Activated T-helper 1 cell treated with anti-CD3 and anti-CD28 coated beads, Interleukin-12 subunit alpha, Interleukin-12 subunit beta, Interleukin-2, Interleukin-4 antibody, amounts not matched to agents 30 ng/mL and 10 ng/mL and 1 ng/mL, durations not matched to agents 14 hours and 24 hours and 36 hours (primary cell): ENCODE results near the gene RUNX2. TPM values are rescaled to one million over a fixed set of nuclear protein-coding genes. Genes with fewer than 3 reads are reported as not detected.

Experiments
- DNase-seq: peaks from one replicate; pipeline ENCODE4 v3.0.0; 2021; ENCODE audit warnings: low spot score
- H3K27ac Mint-ChIP-seq: one replicate; pipeline ENCODE4 v1.8.0; 2021; ENCODE audit warnings: mild to moderate bottlenecking, mixed read lengths
- H3K27me3 Mint-ChIP-seq: one replicate; pipeline ENCODE4 v1.8.0; 2022; ENCODE audit warnings: mild to moderate bottlenecking, moderate library complexity, mixed read lengths; ENCODE audit not compliant: insufficient read depth
- H3K36me3 Mint-ChIP-seq: one replicate; pipeline ENCODE4 v1.8.0; 2021; ENCODE audit warnings: low read depth, mixed read lengths
- H3K4me1 Mint-ChIP-seq: one replicate; pipeline ENCODE4 v1.8.0; 2021; ENCODE audit warnings: low read depth, mixed read lengths
- H3K4me3 Mint-ChIP-seq: one replicate; pipeline ENCODE4 v1.8.0; 2021; ENCODE audit warnings: mild to moderate bottlenecking, moderate library complexity, mixed read lengths
- H3K9me3 Mint-ChIP-seq: one replicate; pipeline ENCODE4 v1.8.0; 2021; ENCODE audit warnings: mixed read lengths
- intact Hi-C: fragments of 100-400 bp; cut with micrococcal nuclease; formaldehyde crosslinking; loops from one replicate; pipeline ENCODE4 v1.15.1; 2024
- total RNA-seq: library from RNA; stranded (reverse); gene quantifications from 2 replicates; pipeline ENCODE4 v1.2.3, GENCODE V29; 2022

RUNX2 gene
- total RNA-seq, 1 donor from 2014 or later, result 12.7 TPM

DNA sequence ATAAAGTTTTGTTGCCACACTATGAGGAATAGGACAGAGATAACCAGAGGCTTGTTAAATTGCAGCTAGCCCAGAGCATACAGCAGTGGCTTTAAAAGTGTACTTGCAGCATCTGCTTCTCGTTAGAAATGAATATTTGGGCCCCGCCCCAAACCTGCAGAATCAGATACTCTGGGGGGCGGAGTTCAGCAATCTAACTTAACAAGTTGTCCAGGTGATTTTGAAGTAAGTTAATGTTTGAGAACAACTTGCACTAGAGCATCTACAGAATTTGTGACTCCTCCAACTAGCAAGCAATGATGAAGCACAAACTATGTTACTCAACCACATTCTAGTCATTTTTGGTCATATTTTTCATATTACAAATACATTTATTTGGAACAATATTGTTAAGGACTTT, 60.2 kb downstream of the RUNX2 start:
- peaks cover 26% of the 10 kb centered on the region for H3K9me3 Mint-ChIP-seq

GRCh38 chr6:45394586-45395095, 66.5 kb downstream of the RUNX2 start:
- intact Hi-C loops, result no loop called here
- peaks cover 5% of the 10 kb centered on the region for H3K4me1 Mint-ChIP-seq
- no peak overlapping the region for H3K27ac Mint-ChIP-seq
- no peak overlapping the region for H3K4me3 Mint-ChIP-seq
- DNase-seq, result no peak
- H3K36me3 Mint-ChIP-seq, result peaks cover 4% of the 10 kb centered on the region
- no peaks in the 10 kb centered on the region for H3K27me3 Mint-ChIP-seq
- H3K9me3 Mint-ChIP-seq, result peaks cover 23% of the 10 kb centered on the region

More for the DNA sequence above, 60.2 kb downstream of the RUNX2 start:
- H3K27ac Mint-ChIP-seq, result no peak overlapping the region
- H3K4me3 Mint-ChIP-seq, result no peak overlapping the region
- peaks cover 2% of the 10 kb centered on the region for H3K27me3 Mint-ChIP-seq
- peaks cover 1% of the 10 kb centered on the region for H3K36me3 Mint-ChIP-seq
- no peaks in the 10 kb centered on the region for H3K4me1 Mint-ChIP-seq
- intact Hi-C loops, result no loop called here
- DNase-seq, result no peak

DNA sequence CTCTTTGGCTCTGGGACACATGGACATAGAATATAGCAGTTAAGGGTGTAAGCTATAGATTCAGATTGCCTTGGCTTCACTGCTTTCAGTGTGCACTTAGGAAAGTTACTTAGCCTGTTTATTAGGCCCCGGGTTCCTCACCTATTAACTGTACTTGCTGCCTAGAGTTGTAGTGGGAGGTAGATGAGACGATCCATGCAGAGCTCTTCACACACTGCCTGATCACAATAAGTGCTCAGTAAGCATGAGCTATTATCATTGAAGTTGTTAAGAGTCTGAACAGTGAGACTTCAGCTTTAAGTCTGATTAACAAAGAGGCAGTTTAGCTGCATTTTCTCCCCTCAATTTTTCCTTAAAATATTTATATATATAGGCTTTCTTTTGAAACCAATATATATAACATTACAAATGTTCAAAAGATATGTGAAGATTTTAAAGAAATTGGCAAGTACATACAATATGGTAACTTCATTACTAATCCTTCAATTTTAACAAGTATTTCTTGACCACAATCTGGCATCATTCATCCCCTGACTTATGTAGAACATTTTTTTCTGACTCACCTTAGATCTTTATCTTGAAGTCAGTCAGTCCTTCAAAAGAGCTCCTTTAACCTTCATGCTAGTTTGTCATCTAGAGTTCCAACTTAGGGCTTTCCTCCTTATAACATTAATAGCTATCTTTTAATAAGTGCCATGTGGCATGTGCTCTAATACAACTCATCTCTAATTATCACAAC, 70.1 kb downstream of the RUNX2 start:
- Mint-ChIP-seq H3K9me3 (peaks cover 3% of the 10 kb centered on the region), H3K27me3 (peaks cover 10% of the 10 kb centered on the region), H3K36me3 (peaks cover 2% of the 10 kb centered on the region), H3K4me3 (no peak overlapping the region), H3K27ac (no peak overlapping the region), H3K4me1 (peaks cover 5% of the 10 kb centered on the region)
- DNase-seq, result no peak
- intact Hi-C loops, result loop anchor here (1.0 kb wide), 1 partner anchor 20 kb away; no protein-coding TSS in a partner anchor

DNA sequence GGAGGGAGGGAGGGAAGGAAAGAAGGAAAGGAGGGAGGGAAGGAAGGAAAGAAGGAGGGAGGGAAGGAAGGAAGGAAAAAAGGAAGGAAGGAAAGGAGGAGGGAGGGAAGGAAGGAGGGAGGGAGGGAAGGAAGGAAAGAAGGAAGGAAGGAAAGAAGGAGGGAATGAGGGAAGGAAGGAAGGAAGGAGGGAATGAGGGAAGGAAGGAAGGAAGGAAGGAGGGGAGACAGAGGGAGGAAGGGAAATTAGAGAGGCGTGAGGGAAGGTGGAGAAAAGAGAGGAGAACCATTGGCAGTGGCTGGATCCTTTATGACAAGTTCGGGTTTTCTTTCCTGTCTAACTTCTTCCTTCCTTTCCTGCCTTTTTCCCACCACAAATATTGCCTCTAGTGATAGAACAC, 71.9 kb downstream of the RUNX2 start:
- no peak for DNase-seq
- Mint-ChIP-seq H3K27me3 (peaks cover 10% of the 10 kb centered on the region), H3K9me3 (no peaks in the 10 kb centered on the region), H3K4me1 (peaks cover 5% of the 10 kb centered on the region), H3K36me3 (no peaks in the 10 kb centered on the region), H3K4me3 (no peak overlapping the region), H3K27ac (no peak overlapping the region)
- intact Hi-C loops, result no loop called here

- peaks cover 27% of the 10 kb centered on the region for H3K4me1 Mint-ChIP-seq
- H3K27ac Mint-ChIP-seq, result no peak overlapping the region
- H3K9me3 Mint-ChIP-seq, result no peaks in the 10 kb centered on the region
- H3K27me3 Mint-ChIP-seq, result peaks cover 11% of the 10 kb centered on the region
- no peak overlapping the region for H3K4me3 Mint-ChIP-seq
- no peak for DNase-seq
- H3K36me3 Mint-ChIP-seq, result no peaks in the 10 kb centered on the region
- intact Hi-C loops, result no loop called here
Measured at GRCh38 chr6:45411959-45412358, 83.8 kb downstream of the RUNX2 start.

DNA sequence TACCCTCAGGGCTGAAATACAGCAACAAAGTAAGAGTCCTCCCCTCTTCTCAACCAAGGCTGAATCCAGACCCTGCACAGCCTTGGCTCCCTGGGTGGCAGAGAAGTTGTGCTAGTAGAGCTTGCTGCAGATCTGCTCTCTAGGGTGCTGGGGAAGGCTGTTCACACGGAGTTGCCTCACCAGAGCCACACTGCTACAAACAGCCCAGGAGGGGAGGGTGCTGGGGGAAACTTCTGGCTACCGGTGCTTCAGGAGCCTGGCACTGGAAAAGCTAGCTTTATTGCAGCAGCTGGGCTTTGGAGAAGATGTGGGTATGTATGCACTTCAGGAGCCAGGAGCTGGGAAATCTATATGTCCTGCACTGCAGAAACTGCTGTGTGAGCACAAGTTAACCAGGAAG, 87.2 kb downstream of the RUNX2 start:
- no peaks in the 10 kb centered on the region for H3K9me3 Mint-ChIP-seq
- H3K4me1 Mint-ChIP-seq, result peaks cover 40% of the 10 kb centered on the region
- intact Hi-C loops, result loop anchor here (5.0 kb wide), 2 partner anchors 483 to 938 kb away; no protein-coding TSS in a partner anchor
- H3K27me3 Mint-ChIP-seq, result peaks cover 11% of the 10 kb centered on the region
- peak overlapping the region; percentile 35 for H3K4me3 Mint-ChIP-seq
- DNase-seq, result no peak
- no peaks in the 10 kb centered on the region for H3K36me3 Mint-ChIP-seq
- no peak overlapping the region for H3K27ac Mint-ChIP-seq

DNA sequence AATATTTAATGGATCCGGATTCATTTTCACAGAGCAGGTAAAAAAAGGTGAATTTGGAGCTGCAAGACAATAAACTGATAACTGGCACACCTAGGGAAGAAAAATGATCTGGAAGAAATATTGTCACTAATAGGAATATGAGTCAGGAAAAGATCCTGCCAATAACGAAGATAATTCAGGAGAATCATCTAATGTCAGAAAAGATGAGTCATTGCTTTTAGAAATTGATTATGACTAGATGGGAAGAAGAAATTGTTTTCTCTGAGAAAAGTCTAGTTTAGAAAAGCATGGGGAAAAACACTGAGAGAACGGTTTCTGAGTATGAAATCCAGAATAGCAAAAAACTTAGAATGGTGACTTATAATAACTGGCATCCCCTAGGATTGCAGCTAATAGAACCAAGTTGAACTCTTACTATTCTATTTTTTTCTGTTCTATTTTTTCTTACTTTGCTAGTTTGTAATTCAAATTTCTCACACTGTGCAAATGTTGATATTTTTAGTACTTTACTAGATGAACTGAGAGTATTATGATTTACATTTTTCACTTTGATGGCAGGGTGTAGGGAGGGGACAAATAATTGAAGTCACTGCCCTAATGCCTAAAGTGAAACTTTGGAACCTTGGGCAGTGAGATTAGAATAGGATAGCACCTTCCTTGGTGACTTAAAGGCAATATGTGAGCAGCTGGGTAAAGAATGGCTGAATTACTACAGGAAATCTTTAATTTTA, 87.8 kb downstream of the RUNX2 start:
- Mint-ChIP-seq H3K9me3 (no peaks in the 10 kb centered on the region), H3K27me3 (peaks cover 17% of the 10 kb centered on the region), H3K4me1 (peaks cover 46% of the 10 kb centered on the region), H3K4me3 (peak overlapping the region; percentile 35), H3K27ac (no peak overlapping the region), H3K36me3 (no peaks in the 10 kb centered on the region)
- intact Hi-C loops, result loop anchor here (5.0 kb wide), 2 partner anchors 484 to 939 kb away; no protein-coding TSS in a partner anchor
- no peak for DNase-seq

DNA sequence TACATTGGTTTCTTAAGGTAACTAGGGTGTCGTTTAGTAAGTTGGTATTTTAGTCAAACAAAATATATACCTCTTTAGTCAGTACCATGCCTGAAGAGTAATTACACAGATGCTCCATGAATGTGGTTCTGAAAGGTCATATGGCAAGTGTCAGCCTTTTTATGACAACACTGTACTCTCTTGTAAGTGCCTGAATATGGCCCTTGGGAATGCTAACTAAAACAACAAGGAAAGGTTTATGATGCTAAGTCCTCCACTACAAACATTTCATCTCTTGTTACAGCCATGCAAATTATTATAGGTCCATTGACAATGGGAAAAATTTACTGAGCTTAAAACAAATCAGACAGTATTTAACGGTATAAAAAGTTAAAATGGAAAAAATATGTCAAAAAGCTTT, 88.6 kb downstream of the RUNX2 start:
- H3K9me3 Mint-ChIP-seq, result no peaks in the 10 kb centered on the region
- peaks cover 20% of the 10 kb centered on the region for H3K27me3 Mint-ChIP-seq
- no peak for DNase-seq
- intact Hi-C loops, result loop anchor here (1.0 to 5.0 kb wide), 3 partner anchors 386 to 939 kb away; no protein-coding TSS in a partner anchor
- H3K36me3 Mint-ChIP-seq, result no peaks in the 10 kb centered on the region
- H3K27ac Mint-ChIP-seq, result no peak overlapping the region
- H3K4me3 Mint-ChIP-seq, result no peak overlapping the region
- H3K4me1 Mint-ChIP-seq, result peaks cover 53% of the 10 kb centered on the region

- H3K27me3 Mint-ChIP-seq, result peaks cover 20% of the 10 kb centered on the region
- H3K36me3 Mint-ChIP-seq, result no peaks in the 10 kb centered on the region
- H3K4me3 Mint-ChIP-seq, result no peak overlapping the region
- H3K27ac Mint-ChIP-seq, result no peak overlapping the region
- intact Hi-C loops, result loop anchor here (1.0 to 5.0 kb wide), 3 partner anchors 385 to 940 kb away; no protein-coding TSS in a partner anchor
- DNase-seq, result no peak
- H3K9me3 Mint-ChIP-seq, result no peaks in the 10 kb centered on the region
- peaks cover 54% of the 10 kb centered on the region for H3K4me1 Mint-ChIP-seq
Measured at GRCh38 chr6:45417436-45417835, 89.3 kb downstream of the RUNX2 start.

DNA sequence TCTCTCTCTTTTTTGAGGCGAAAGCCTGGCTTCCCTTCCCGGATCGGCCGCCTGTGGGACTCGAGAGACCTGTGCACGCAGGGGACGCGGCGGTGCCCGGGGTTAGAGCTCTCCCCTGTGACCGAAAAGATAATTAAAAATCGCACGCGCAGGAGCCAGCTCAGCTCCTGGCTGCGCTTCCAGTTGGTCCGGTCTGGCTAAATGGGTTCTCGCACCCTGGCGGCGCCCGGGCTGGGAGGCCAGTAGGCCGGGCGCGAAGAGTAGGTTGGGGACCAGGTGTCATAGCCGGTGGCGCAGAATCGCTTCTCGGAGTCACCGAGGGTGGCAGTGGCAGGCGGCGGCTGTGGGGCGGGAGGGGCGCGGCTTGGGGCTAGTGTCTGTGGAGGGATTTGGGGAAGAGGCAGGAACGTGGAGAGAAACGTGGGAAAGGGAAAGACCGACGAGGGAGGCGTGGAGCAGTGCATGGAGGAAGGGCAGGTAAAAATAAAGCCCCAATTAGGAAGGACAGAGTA, 91.5 kb downstream of the RUNX2 start:
- H3K27me3 Mint-ChIP-seq, result peaks cover 30% of the 10 kb centered on the region
- H3K9me3 Mint-ChIP-seq, result no peaks in the 10 kb centered on the region
- peaks cover 54% of the 10 kb centered on the region for H3K4me1 Mint-ChIP-seq
- H3K27ac Mint-ChIP-seq, result peak overlapping the region; percentile 87
- peak overlapping the region; percentile 97 for H3K4me3 Mint-ChIP-seq
- peaks cover 2% of the 10 kb centered on the region for H3K36me3 Mint-ChIP-seq
- intact Hi-C loops, result loop anchor here (1.0 to 10.0 kb wide), 15 partner anchors 17 to 942 kb away; partner anchors contain the start of gene ENPP5
- DNase-seq, result peak; percentile 36

DNA sequence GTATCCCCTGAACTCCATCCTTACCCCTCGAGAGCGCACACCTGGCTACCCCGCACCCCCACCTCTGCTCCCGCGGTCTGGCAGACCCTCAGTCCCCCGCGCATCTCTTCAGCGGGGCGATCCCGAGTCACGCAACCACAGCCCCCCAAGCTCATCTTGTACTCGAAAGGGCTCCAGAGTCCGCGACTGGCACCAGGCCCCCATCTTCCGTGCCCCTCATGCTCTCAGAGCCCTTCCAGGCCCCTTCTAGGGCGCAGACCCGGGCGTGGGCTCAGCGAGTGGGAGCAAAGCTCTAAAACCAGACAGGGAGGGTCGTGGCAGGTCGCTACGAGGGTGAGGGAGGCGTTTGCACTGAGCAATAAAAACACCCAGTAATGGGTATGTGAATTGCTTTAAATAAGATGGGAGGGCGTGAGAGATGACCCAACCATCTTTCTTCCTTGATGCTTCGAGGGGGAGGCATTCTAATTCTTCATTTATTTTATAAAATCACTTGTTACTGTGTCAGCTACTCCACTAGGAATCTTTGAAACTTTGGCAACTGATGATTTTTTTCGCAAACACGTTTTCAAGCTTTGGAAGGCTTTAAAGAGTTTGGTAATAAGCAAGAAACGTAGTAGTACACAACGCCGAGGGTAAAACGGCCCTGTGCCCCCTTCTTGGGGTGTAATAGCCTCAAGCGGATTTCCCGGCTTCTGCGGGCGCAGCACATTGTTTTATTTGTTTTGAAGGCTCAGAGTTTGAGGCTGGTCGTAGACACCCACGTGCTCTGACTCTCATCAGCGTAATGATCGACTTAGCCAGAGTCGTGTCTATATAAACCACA, 92.2 kb downstream of the RUNX2 start:
- intact Hi-C loops, result loop anchor here (1.0 to 10.0 kb wide), 12 partner anchors 17 to 778 kb away; partner anchors contain the start of gene ENPP5
- peak overlapping the region; percentile 97 for H3K4me3 Mint-ChIP-seq
- peaks cover 29% of the 10 kb centered on the region for H3K27me3 Mint-ChIP-seq
- H3K36me3 Mint-ChIP-seq, result peaks cover 2% of the 10 kb centered on the region
- H3K9me3 Mint-ChIP-seq, result no peaks in the 10 kb centered on the region
- peaks cover 54% of the 10 kb centered on the region for H3K4me1 Mint-ChIP-seq
- DNase-seq, result peak; percentile 28
- H3K27ac Mint-ChIP-seq, result peak overlapping the region; percentile 87
